Vein endothelial cell (primary cell): ENCODE results near the gene PCDHB15. TPM values are rescaled to one million over a fixed set of nuclear protein-coding genes. Genes with fewer than 3 reads are reported as not detected.

Source experiments
- total RNA-seq: library from RNA; depleted of rRNA; stranded (reverse); fragments of >200 nt; gene quantifications from 2 replicates; pipeline ENCODE4 v1.2.3, GENCODE V29; 2012

The PCDHB15 gene
- 0.98 and 1.1 TPM in 2 replicates for total RNA-seq

GRCh38 chr5:141245250-141245717 is at the start of gene PCDHB15:
Gene PCDHB15, plus strand, starts transcription at chr5:141245395. Its CDS starts 184 bp downstream, at chr5:141245579.

GRCh38 chr5:141199359-141200235 is 45.6 kb upstream of the PCDHB15 start, which contains the start of gene PCDHB11:
Gene PCDHB11, plus strand, starts transcription at chr5:141199627. Its CDS starts 148 bp downstream, at chr5:141199775.

GRCh38 chr5:141208478-141208877 is 36.7 kb upstream of the PCDHB15 start, which contains the start of gene PCDHB12:
Gene PCDHB12, plus strand, starts transcription at chr5:141208719. Its CDS starts 189 bp downstream, at chr5:141208908.

GRCh38 chr5:141213656-141214339 is 31.4 kb upstream of the PCDHB15 start, which contains the start of gene PCDHB13:
Gene PCDHB13, plus strand, starts transcription at chr5:141213919. Its CDS starts 205 bp downstream, at chr5:141214124.

GRCh38 chr5:141223112-141223783 is 21.9 kb upstream of the PCDHB15 start, which contains the start of gene PCDHB14:
Gene PCDHB14, plus strand, starts transcription at chr5:141223343. Its CDS starts 163 bp downstream, at chr5:141223506.

Other genes starting within 250 kb of the PCDHB15 start
- gene PCDHB1, start 194.0 kb upstream of the PCDHB15 start, total RNA-seq = not detected in 2 replicates
- 1.6 and 2.0 TPM in 2 replicates for gene PCDHB2, start 150.8 kb upstream of the PCDHB15 start, total RNA-seq
- 0.57 and 0.65 TPM in 2 replicates for gene PCDHB3, start 144.9 kb upstream of the PCDHB15 start, total RNA-seq
- gene PCDHB4, start 123.6 kb upstream of the PCDHB15 start, total RNA-seq = 0.19 and 0.33 TPM in 2 replicates
- 0.98 and 1.3 TPM in 2 replicates for gene PCDHB5, start 110.2 kb upstream of the PCDHB15 start, total RNA-seq
- under 0.01 and 0.19 TPM in 2 replicates for gene PCDHB6, start 95.3 kb upstream of the PCDHB15 start, total RNA-seq
- gene PCDHB7, start 72.8 kb upstream of the PCDHB15 start, total RNA-seq = 0.57 and 0.98 TPM in 2 replicates
- 0.29 and 1.3 TPM in 2 replicates for gene PCDHB8, start 67.6 kb upstream of the PCDHB15 start, total RNA-seq
- gene PCDHB16, start 63.0 kb upstream of the PCDHB15 start, total RNA-seq = 0.65 and 0.86 TPM in 2 replicates
- 0.38 and 0.65 TPM in 2 replicates for gene PCDHB9, start 58.2 kb upstream of the PCDHB15 start, total RNA-seq
- 1.1 and 1.3 TPM in 2 replicates for gene PCDHB10, start 53.0 kb upstream of the PCDHB15 start, total RNA-seq
- gene PCDHB11, start 45.8 kb upstream of the PCDHB15 start, total RNA-seq = 0.57 and 0.65 TPM in 2 replicates
- gene PCDHB12, start 36.7 kb upstream of the PCDHB15 start, total RNA-seq = 0.76 and 0.98 TPM in 2 replicates
- gene PCDHB13, start 31.5 kb upstream of the PCDHB15 start, total RNA-seq = 1.3 and 2.6 TPM in 2 replicates
- 0.98 and 1.2 TPM in 2 replicates for gene PCDHB14, start 22.1 kb upstream of the PCDHB15 start, total RNA-seq
- gene SLC25A2, start 58.7 kb downstream of the PCDHB15 start, total RNA-seq = 0.48 TPM in 1 of 2 replicates, not detected in the other
- 46.4 and 51.5 TPM in 2 replicates for gene TAF7, start 75.4 kb downstream of the PCDHB15 start, total RNA-seq
- gene PCDHGA1, start 85.1 kb downstream of the PCDHB15 start, total RNA-seq = 0.65 and 0.67 TPM in 2 replicates
- 1.6 and 2.9 TPM in 2 replicates for gene PCDHGA2, start 93.4 kb downstream of the PCDHB15 start, total RNA-seq
- 0.86 and 1.3 TPM in 2 replicates for gene PCDHGA3, start 98.4 kb downstream of the PCDHB15 start, total RNA-seq
- 0.96 and 2.3 TPM in 2 replicates for gene PCDHGB1, start 104.7 kb downstream of the PCDHB15 start, total RNA-seq
- gene PCDHGA4, start 109.6 kb downstream of the PCDHB15 start, total RNA-seq = 6.3 and 9.1 TPM in 2 replicates
- gene PCDHGB2, start 114.6 kb downstream of the PCDHB15 start, total RNA-seq = 3.2 and 4.6 TPM in 2 replicates
- gene PCDHGA5, start 118.8 kb downstream of the PCDHB15 start, total RNA-seq = 1.5 and 1.6 TPM in 2 replicates
- 6.5 and 8.8 TPM in 2 replicates for gene PCDHGB3, start 124.8 kb downstream of the PCDHB15 start, total RNA-seq
- 6.0 and 7.2 TPM in 2 replicates for gene PCDHGA6, start 128.5 kb downstream of the PCDHB15 start, total RNA-seq
- gene PCDHGA7, start 137.3 kb downstream of the PCDHB15 start, total RNA-seq = 3.0 and 4.6 TPM in 2 replicates
- gene PCDHGB4, start 142.3 kb downstream of the PCDHB15 start, total RNA-seq = 15.0 and 15.2 TPM in 2 replicates
- 2.0 and 2.9 TPM in 2 replicates for gene PCDHGA8, start 147.2 kb downstream of the PCDHB15 start, total RNA-seq
- gene PCDHGB5, start 152.6 kb downstream of the PCDHB15 start, total RNA-seq = 22.4 and 26.1 TPM in 2 replicates
- gene PCDHGA9, start 157.4 kb downstream of the PCDHB15 start, total RNA-seq = 5.6 and 6.1 TPM in 2 replicates
- gene PCDHGB6, start 162.6 kb downstream of the PCDHB15 start, total RNA-seq = 4.3 and 6.2 TPM in 2 replicates
- 8.8 and 9.6 TPM in 2 replicates for gene PCDHGA10, start 167.6 kb downstream of the PCDHB15 start, total RNA-seq
- 10.9 and 15.7 TPM in 2 replicates for gene PCDHGB7, start 172.3 kb downstream of the PCDHB15 start, total RNA-seq
- gene PCDHGA11, start 175.7 kb downstream of the PCDHB15 start, total RNA-seq = 11.4 and 12.4 TPM in 2 replicates
- 6.9 and 12.0 TPM in 2 replicates for gene PCDHGA12, start 185.1 kb downstream of the PCDHB15 start, total RNA-seq
- gene PCDHGC3, start 230.6 kb downstream of the PCDHB15 start, total RNA-seq = 17.0 and 20.5 TPM in 2 replicates
- gene PCDHGC4, start 239.6 kb downstream of the PCDHB15 start, total RNA-seq = 2.2 and 2.3 TPM in 2 replicates
- gene PCDHGC5, start 243.7 kb downstream of the PCDHB15 start, total RNA-seq = 1.3 and 1.4 TPM in 2 replicates